Measurements from ENCODE around the gene LDB2.

Gene LDB2

GRCh38 chr4:16757080-16757521 is 141.3 kb downstream of the LDB2 start:
- CTCF ChIA-PET, result no interaction called here
- no peaks in the 10 kb centered on the region for H3K4me1 Mint-ChIP-seq
- H3K9me3 Mint-ChIP-seq, result no peaks in the 10 kb centered on the region
- H3K36me3 Mint-ChIP-seq, result no peaks in the 10 kb centered on the region
- no peak overlapping the region for H3K27ac Mint-ChIP-seq
- no peak for DNase-seq
- no peak overlapping the region for H3K4me3 Mint-ChIP-seq
- no peaks in the 10 kb centered on the region for H3K27me3 Mint-ChIP-seq

GRCh38 chr4:16754104-16754503 is 144.3 kb downstream of the LDB2 start:
- no peaks in the 10 kb centered on the region for H3K9me3 Mint-ChIP-seq
- no peaks in the 10 kb centered on the region for H3K27me3 Mint-ChIP-seq
- H3K27ac Mint-ChIP-seq, result no peak overlapping the region
- CTCF ChIA-PET, result no interaction called here
- H3K4me3 Mint-ChIP-seq, result no peak overlapping the region
- no peak for DNase-seq
- no peaks in the 10 kb centered on the region for H3K4me1 Mint-ChIP-seq
- no peaks in the 10 kb centered on the region for H3K36me3 Mint-ChIP-seq

- H3K27me3 Mint-ChIP-seq, result no peaks in the 10 kb centered on the region
- H3K4me1 Mint-ChIP-seq, result no peaks in the 10 kb centered on the region
- no peak overlapping the region for H3K27ac Mint-ChIP-seq
Measured at GRCh38 chr4:16752150-16752549, 146.3 kb downstream of the LDB2 start.

GRCh38 chr4:16750882-16751642 is 147.4 kb downstream of the LDB2 start:
- no peaks in the 10 kb centered on the region for H3K9me3 Mint-ChIP-seq
- CTCF ChIA-PET, result no interaction called here
- H3K4me1 Mint-ChIP-seq, result no peaks in the 10 kb centered on the region
- no peaks in the 10 kb centered on the region for H3K27me3 Mint-ChIP-seq
- no peak for DNase-seq
- H3K27ac Mint-ChIP-seq, result no peak overlapping the region
- no peaks in the 10 kb centered on the region for H3K36me3 Mint-ChIP-seq
- H3K4me3 Mint-ChIP-seq, result no peak overlapping the region

More at GRCh38 chr4:16752150-16752549, 146.3 kb downstream of the LDB2 start:
- Mint-ChIP-seq H3K36me3 (no peaks in the 10 kb centered on the region), H3K4me3 (no peak overlapping the region), H3K9me3 (no peaks in the 10 kb centered on the region)
- no peak for DNase-seq
- CTCF ChIA-PET, result no interaction called here

- Mint-ChIP-seq H3K27ac (no peak overlapping the region), H3K4me1 (no peaks in the 10 kb centered on the region), H3K36me3 (no peaks in the 10 kb centered on the region), H3K4me3 (no peak overlapping the region), H3K27me3 (no peaks in the 10 kb centered on the region), H3K9me3 (no peaks in the 10 kb centered on the region)
- CTCF ChIA-PET, result no interaction called here
- DNase-seq, result no peak
Measured at GRCh38 chr4:16750216-16750615, 148.2 kb downstream of the LDB2 start.

DNA sequence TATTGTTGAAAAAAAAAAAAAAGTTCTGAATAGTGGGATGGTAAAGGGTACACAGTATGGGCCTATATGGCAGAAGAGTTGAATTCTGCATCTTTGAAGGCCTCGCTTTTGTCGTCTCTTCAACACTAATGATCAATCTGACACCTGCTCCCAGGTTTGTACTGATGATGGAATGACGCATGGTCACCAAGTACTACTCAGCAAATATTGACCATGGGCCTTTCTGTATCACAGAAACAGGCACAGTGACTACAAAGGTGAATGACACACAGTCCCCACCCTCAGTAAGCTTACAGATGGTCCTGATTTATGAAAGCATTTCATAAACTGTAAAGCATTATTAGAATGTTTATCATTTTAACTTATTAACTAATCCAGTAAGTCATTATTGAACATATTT is 152.6 kb downstream of the LDB2 start:
- no peak overlapping the region for H3K27ac Mint-ChIP-seq
- H3K4me1 Mint-ChIP-seq, result no peaks in the 10 kb centered on the region
- H3K27me3 Mint-ChIP-seq, result no peaks in the 10 kb centered on the region
- no peak overlapping the region for H3K4me3 Mint-ChIP-seq
- CTCF ChIA-PET, result no interaction called here
- DNase-seq, result no peak
- no peaks in the 10 kb centered on the region for H3K9me3 Mint-ChIP-seq
- H3K36me3 Mint-ChIP-seq, result no peaks in the 10 kb centered on the region

GRCh38 chr4:16745009-16745635 is 153.3 kb downstream of the LDB2 start:
- H3K36me3 Mint-ChIP-seq, result no peaks in the 10 kb centered on the region
- H3K4me1 Mint-ChIP-seq, result no peaks in the 10 kb centered on the region
- DNase-seq, result no peak
- no peaks in the 10 kb centered on the region for H3K9me3 Mint-ChIP-seq
- no peak overlapping the region for H3K4me3 Mint-ChIP-seq
- no peaks in the 10 kb centered on the region for H3K27me3 Mint-ChIP-seq
- H3K27ac Mint-ChIP-seq, result no peak overlapping the region
- CTCF ChIA-PET, result no interaction called here

DNA sequence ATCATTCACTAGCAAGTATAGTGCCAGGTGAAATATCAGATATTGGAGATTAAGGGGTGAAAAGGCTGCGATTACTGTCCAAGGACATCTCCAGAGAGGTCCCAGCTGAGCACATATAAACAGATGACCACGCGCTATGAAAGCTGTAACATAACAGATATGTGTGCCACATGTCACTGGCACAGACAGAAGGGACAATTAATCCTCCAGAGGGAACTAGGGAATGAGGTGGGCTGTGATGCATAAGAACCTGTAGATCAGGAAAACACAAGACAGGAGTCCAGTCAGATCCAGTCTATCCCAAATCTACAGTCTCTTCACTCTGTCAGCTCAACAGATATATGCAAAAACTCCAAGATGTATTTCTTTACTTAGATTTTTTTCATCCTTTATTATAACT is 157.2 kb downstream of the LDB2 start:
- H3K36me3 Mint-ChIP-seq, result no peaks in the 10 kb centered on the region
- H3K4me3 Mint-ChIP-seq, result no peak overlapping the region
- H3K27me3 Mint-ChIP-seq, result no peaks in the 10 kb centered on the region
- H3K4me1 Mint-ChIP-seq, result no peaks in the 10 kb centered on the region
- CTCF ChIA-PET, result no interaction called here
- no peak for DNase-seq
- no peak overlapping the region for H3K27ac Mint-ChIP-seq
- no peaks in the 10 kb centered on the region for H3K9me3 Mint-ChIP-seq

GRCh38 chr4:16739997-16740624 is 158.3 kb downstream of the LDB2 start:
- H3K9me3 Mint-ChIP-seq, result no peaks in the 10 kb centered on the region
- H3K27ac Mint-ChIP-seq, result no peak overlapping the region
- DNase-seq, result no peak
- H3K27me3 Mint-ChIP-seq, result no peaks in the 10 kb centered on the region
- CTCF ChIA-PET, result no interaction called here
- H3K4me3 Mint-ChIP-seq, result no peak overlapping the region
- no peaks in the 10 kb centered on the region for H3K36me3 Mint-ChIP-seq
- no peaks in the 10 kb centered on the region for H3K4me1 Mint-ChIP-seq

DNA sequence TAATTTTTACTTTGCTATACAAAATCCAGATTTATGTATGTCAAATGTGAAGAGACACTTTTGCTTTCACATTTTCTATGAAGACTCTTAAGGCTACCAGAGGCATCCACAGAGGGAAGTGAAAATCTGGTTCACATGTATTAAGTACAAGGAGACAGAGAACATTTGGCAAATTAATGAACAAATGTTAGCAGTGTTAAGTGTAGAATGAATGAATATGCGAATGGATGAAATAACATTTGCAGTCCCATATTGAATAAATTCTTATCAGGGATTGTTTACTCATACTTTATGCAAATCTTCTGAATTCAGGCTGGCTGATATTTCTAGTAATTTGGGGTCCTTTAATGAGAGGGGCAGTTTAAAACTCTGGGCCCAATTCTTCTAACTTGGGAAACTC is 159.9 kb downstream of the LDB2 start:
- no peak for DNase-seq
- H3K27ac Mint-ChIP-seq, result no peak overlapping the region
- no peaks in the 10 kb centered on the region for H3K27me3 Mint-ChIP-seq
- CTCF ChIA-PET, result no interaction called here
- H3K4me3 Mint-ChIP-seq, result no peak overlapping the region
- no peaks in the 10 kb centered on the region for H3K36me3 Mint-ChIP-seq
- no peaks in the 10 kb centered on the region for H3K4me1 Mint-ChIP-seq
- no peaks in the 10 kb centered on the region for H3K9me3 Mint-ChIP-seq

GRCh38 chr4:16733509-16733908 is 164.9 kb downstream of the LDB2 start:
- no peak overlapping the region for H3K4me3 Mint-ChIP-seq
- no peak overlapping the region for H3K27ac Mint-ChIP-seq
- H3K27me3 Mint-ChIP-seq, result no peaks in the 10 kb centered on the region
- CTCF ChIA-PET, result no interaction called here
- H3K9me3 Mint-ChIP-seq, result no peaks in the 10 kb centered on the region
- no peak for DNase-seq
- H3K36me3 Mint-ChIP-seq, result no peaks in the 10 kb centered on the region
- no peaks in the 10 kb centered on the region for H3K4me1 Mint-ChIP-seq

- H3K4me3 Mint-ChIP-seq, result no peak overlapping the region
- CTCF ChIA-PET, result no interaction called here
- H3K27me3 Mint-ChIP-seq, result no peaks in the 10 kb centered on the region
- H3K9me3 Mint-ChIP-seq, result no peaks in the 10 kb centered on the region
- H3K36me3 Mint-ChIP-seq, result no peaks in the 10 kb centered on the region
- H3K27ac Mint-ChIP-seq, result no peak overlapping the region
- no peaks in the 10 kb centered on the region for H3K4me1 Mint-ChIP-seq
- DNase-seq, result no peak
Measured at GRCh38 chr4:16732741-16733140, 165.7 kb downstream of the LDB2 start.

DNA sequence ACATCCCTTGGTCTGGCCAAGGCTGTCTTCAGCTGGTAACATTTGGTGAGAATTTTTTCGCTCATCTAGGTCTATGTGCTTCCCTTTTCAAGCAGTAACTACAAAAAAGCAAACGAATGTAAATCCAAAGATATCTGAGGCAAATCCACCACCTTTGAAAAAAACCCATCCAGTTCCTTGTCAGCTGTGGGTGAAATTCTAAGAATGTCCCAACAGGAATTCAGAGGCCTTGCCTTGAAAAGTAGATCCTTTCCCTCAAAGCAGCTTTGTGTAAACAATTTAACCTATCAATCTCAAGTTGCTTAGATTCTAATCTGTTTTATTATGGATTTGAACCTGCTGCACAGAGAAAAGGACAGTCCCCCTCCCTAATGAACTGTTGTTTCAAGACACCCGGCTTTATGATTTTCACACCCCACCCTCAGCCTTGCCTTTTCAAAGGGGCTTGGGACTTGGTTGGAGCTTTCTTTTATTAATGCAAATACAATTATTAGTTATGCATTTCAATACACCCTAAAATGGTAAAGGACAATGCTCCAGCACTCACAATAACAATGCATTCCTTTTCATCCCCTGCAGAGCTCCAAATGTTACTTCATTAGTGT is 166.6 kb downstream of the LDB2 start:
- no peak for DNase-seq
- H3K4me3 Mint-ChIP-seq, result no peak overlapping the region
- H3K4me1 Mint-ChIP-seq, result no peaks in the 10 kb centered on the region
- CTCF ChIA-PET, result no interaction called here
- H3K27me3 Mint-ChIP-seq, result no peaks in the 10 kb centered on the region
- no peaks in the 10 kb centered on the region for H3K36me3 Mint-ChIP-seq
- H3K27ac Mint-ChIP-seq, result no peak overlapping the region
- no peaks in the 10 kb centered on the region for H3K9me3 Mint-ChIP-seq

DNA sequence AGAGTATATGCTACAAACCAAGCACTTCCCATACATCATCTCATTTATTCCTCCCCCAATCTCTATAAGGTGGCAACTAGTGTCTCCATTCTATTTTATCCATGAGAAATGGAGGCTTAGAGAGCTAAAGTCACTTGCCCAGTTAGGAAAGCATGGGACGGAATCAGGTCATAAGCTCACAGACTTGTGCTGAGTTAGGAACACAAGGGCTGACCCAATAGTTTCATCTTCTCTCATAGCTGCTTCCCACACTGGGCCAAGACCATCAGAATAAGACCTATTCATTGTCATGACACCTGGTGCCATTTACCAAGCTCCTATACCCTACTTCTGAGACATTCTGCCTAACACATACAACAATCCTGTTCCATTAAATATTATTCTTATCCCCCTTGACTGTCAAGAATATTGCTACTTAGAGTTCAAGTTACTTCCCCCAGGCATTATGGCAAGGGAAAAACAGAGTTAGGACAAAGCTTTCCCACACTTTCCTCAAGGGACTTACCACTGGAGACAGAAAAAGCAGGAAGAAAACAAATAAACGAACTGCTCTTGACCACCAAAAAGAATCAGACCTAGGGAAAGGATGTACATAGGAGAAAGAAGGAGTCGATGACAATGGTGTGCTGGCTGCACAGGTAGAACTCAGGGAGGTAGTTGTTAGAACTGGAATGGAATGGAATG is 167.8 kb downstream of the LDB2 start:
- no peak for DNase-seq
- Mint-ChIP-seq H3K27me3 (no peaks in the 10 kb centered on the region), H3K4me3 (no peak overlapping the region), H3K4me1 (no peaks in the 10 kb centered on the region), H3K27ac (no peak overlapping the region), H3K9me3 (no peaks in the 10 kb centered on the region), H3K36me3 (no peaks in the 10 kb centered on the region)
- CTCF ChIA-PET, result no interaction called here
